ENCODE data around the gene AMFR. TPM values are rescaled to one million over a fixed set of nuclear protein-coding genes. Genes with fewer than 3 reads are reported as not detected.
A peak's percentile ranks its signal among the peaks of the same experiment; 100 is the strongest.
"Not testable (repeated sequence)": the region's sequence is repeated elsewhere in the genome, so short reads cannot be mapped to it uniquely, and the experiment has no call there.

Gene AMFR
- total RNA-seq, 6 experiments from 2014 or later: 92.2 to 189 (median 137) TPM

- peaks cover 0 to 6% (median 0%) of the 10 kb centered on the region in 4 donors for H3K36me3 ChIP-seq
- intact Hi-C loops (cut with DNase I): no loop called here
These were observed 42.9 kb downstream of the AMFR start for GRCh38 chr16:56382459-56382858.

GRCh38 chr16:56380778-56381485 is 44.4 kb downstream of the AMFR start:
- DNase-seq; H3K36me3 ChIP-seq; H3K4me3 ChIP-seq; H3K9me3 ChIP-seq; H3K27me3 ChIP-seq; H3K27ac ChIP-seq; intact Hi-C loops (cut with DNase I); ATAC-seq: not testable (repeated sequence)
- peaks cover 0 to 46% (median 16%) of the 10 kb centered on the region in 4 donors for H3K4me1 ChIP-seq
- 87% methylated on average over 3 of the region's 3 CpGs for WGBS (ENCODE audit: insufficient coverage, low coverage, low lambda C conversion rate, missing lambda C conversion rate)

More at GRCh38 chr16:56382459-56382858, 42.9 kb downstream of the AMFR start:
- WGBS (ENCODE audit: insufficient coverage, low coverage, low lambda C conversion rate, missing lambda C conversion rate): 37% methylated on average over 4 of the region's 4 CpGs
- no peak for TF ChIP-seq POLR2A (IDR thresholded peaks at IDR 0.05)
- TF ChIP-seq CTCF (IDR thresholded peaks at IDR 0.05): no peak
- Histone ChIP-seq H3K9me3 (no peaks in the 10 kb centered on the region), H3K27ac (peak overlapping the region; percentile 34 to 85 (median 68)), H3K27me3 (no peaks in the 10 kb centered on the region), H3K4me3 (no peak overlapping the region), H3K4me1 (peaks cover 0 to 34% (median 13%) of the 10 kb centered on the region in 4 donors)
- DNase-seq: peak in 1 of 3 donors; percentile 69
- ATAC-seq: peak; percentile 74 to 92 (median 82)

- H3K27ac ChIP-seq; H3K4me3 ChIP-seq; H3K27me3 ChIP-seq; ATAC-seq; DNase-seq; H3K9me3 ChIP-seq; H3K36me3 ChIP-seq; intact Hi-C loops (cut with DNase I): not testable (repeated sequence)
- 98% methylated on average over 4 of the region's 6 CpGs for WGBS (ENCODE audit: insufficient coverage, low coverage, low lambda C conversion rate, missing lambda C conversion rate)
- H3K4me1 ChIP-seq: peaks cover 0 to 39% (median 14%) of the 10 kb centered on the region in 4 donors
These were observed 46.3 kb downstream of the AMFR start for GRCh38 chr16:56379044-56379443.

- H3K9me3 ChIP-seq; DNase-seq; intact Hi-C loops (cut with DNase I); H3K4me3 ChIP-seq; H3K36me3 ChIP-seq; ATAC-seq; H3K27me3 ChIP-seq; H3K27ac ChIP-seq: not testable (repeated sequence)
- H3K4me1 ChIP-seq: peaks cover 0 to 27% (median 13%) of the 10 kb centered on the region in 4 donors
- 65% methylated on average over 6 of the region's 6 CpGs for WGBS (ENCODE audit: insufficient coverage, low coverage, low lambda C conversion rate, missing lambda C conversion rate)
These were observed 49.6 kb downstream of the AMFR start for GRCh38 chr16:56375792-56376191.

GRCh38 chr16:56373003-56373402 is 52.3 kb downstream of the AMFR start:
- no peaks in the 10 kb centered on the region for H3K9me3 ChIP-seq
- TF ChIP-seq POLR2A (IDR thresholded peaks at IDR 0.05) (no peak), CTCF (IDR thresholded peaks at IDR 0.05) (no peak)
- no peak overlapping the region for H3K27ac ChIP-seq
- H3K27me3 ChIP-seq: no peaks in the 10 kb centered on the region
- H3K36me3 ChIP-seq: peaks cover 0 to 8% (median 0%) of the 10 kb centered on the region in 4 donors
- H3K4me3 ChIP-seq: no peak overlapping the region
- H3K4me1 ChIP-seq: peaks cover 0 to 49% (median 21%) of the 10 kb centered on the region in 4 donors
- intact Hi-C loops (cut with DNase I): no loop called here
- WGBS (ENCODE audit: insufficient coverage, low coverage, low lambda C conversion rate, missing lambda C conversion rate): no CpG with 5 or more reads among the region's 4 CpGs
- no peak for DNase-seq
- no peak for ATAC-seq

- Histone ChIP-seq H3K27ac (no peak overlapping the region), H3K4me1 (peaks cover 0 to 48% (median 21%) of the 10 kb centered on the region in 4 donors), H3K27me3 (no peaks in the 10 kb centered on the region), H3K4me3 (no peak overlapping the region), H3K36me3 (peaks cover 0 to 8% (median 2%) of the 10 kb centered on the region in 4 donors), H3K9me3 (no peaks in the 10 kb centered on the region)
- TF ChIP-seq CTCF (IDR thresholded peaks at IDR 0.05): no peak
- no peak for TF ChIP-seq POLR2A (IDR thresholded peaks at IDR 0.05)
- 93% methylated on average over 7 of the region's 7 CpGs for WGBS (ENCODE audit: insufficient coverage, low coverage, low lambda C conversion rate, missing lambda C conversion rate)
- no peak for DNase-seq
- intact Hi-C loops (cut with DNase I): no loop called here
- ATAC-seq: no peak
These were observed 53.2 kb downstream of the AMFR start for GRCh38 chr16:56372013-56372634.

All from right lobe of liver (tissue), 6 donors.